Measurements from ENCODE around the gene PIM1. TPM values are rescaled to one million over a fixed set of nuclear protein-coding genes. Genes with fewer than 3 reads are reported as not detected.

The PIM1 gene
- total and polyA plus RNA-seq, 9 of the 15 experiments (the other 6 are each of a cell fraction or from before 2014, with no cell fraction given), result 19.0 to 789 (median 212) TPM

DNA sequence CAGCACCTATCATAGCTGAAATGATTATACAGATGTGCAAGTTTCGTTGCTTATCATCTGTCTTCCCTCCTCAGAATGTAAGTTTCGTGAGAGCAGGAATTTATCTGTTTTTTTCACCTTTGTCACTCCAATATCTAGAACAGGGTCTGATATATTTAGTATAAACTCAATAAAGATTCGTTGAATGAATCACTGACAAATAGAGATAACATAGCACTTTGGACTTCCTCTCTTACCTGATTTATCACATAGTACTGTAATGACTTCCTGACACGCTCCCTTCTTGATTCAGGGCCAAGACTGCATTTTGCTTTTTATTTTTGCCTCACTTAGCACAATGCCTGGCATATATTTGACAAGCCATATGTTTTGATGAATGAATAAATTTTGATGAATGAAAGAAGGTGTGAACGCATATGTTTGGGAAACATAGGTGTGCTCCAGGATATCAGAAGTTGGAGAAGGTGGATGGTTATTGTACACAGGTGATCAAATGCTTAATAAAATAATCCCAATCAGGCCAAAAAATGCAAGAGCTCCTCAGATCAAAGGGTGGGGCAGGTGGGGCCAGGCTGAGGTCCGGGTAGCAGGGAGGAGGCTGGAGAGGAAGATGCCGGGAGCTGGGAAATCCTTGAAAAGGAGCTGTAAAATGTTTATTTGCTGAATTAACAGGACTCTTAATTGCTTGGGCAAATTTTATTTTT, 33.0 kb downstream of the PIM1 start:
- H3K4me3 ChIP-seq, result no peak overlapping the region
- CTCF ChIA-PET (ENCODE audit: low intra/inter-chr PET ratio), result no interaction called here
- H3K27ac ChIP-seq (ENCODE audit: extremely low read depth, low read depth, low read length), result no peak overlapping the region
- H2AFZ ChIP-seq (ENCODE audit: low read depth, low read length), result no peak overlapping the region; the same call in 1 of the 2 replicates
- FAIRE-seq, result peak; percentile 11
- BruUV-seq (replicated peaks), result no TSS peak
- in situ Hi-C loops (cut with MboI) (loop anchor here (10.0 kb wide), 1 partner anchor 148 kb away; no protein-coding TSS in a partner anchor), intact Hi-C loops (cut with micrococcal nuclease) (no loop called here)
- H3K4me1 ChIP-seq (replicated peaks in 1 of 2; ENCODE audit: control insufficient read depth in 2 of 2, insufficient read depth in 2 of 2, low read length in 2 of 2), result peaks cover 56 to 64% of the 10 kb centered on the region in 2 experiments
- H3K79me2 ChIP-seq (ENCODE audit: control insufficient read depth, insufficient read depth, low read length), result peaks cover 7% of the 10 kb centered on the region; the same call in 1 of the 3 replicates
- POLR2A ChIA-PET, result interaction anchor here (0.6 to 1.8 kb wide), 4 partner anchors 9 to 185 kb away, joined by 3 to 7 read pairs (median 4); no protein-coding TSS in a partner anchor
- no peaks in the 10 kb centered on the region for H3K27me3 ChIP-seq (ENCODE audit: control insufficient read depth in 2 of 2, insufficient read depth in 2 of 2, low read length in 2 of 2)
- H3K36me3 ChIP-seq (ENCODE audit: control insufficient read depth, insufficient read depth, low read length), result no peaks in the 10 kb centered on the region; the same call in 2 of the 3 replicates
- no peaks in the 10 kb centered on the region for H3K9me3 ChIP-seq (replicated peaks; ENCODE audit: control insufficient read depth, insufficient read depth, low read depth, low read length)
- DNase-seq (ENCODE audit: extremely low read depth in 1 of 4, low spot score in 3 of 4), result peak in 1 of 4 experiments; percentile 8
- ATAC-seq, result no peak
- 27% methylated on average over 6 of the region's 7 CpGs for WGBS (ENCODE audit: insufficient coverage, low coverage, missing lambda C conversion rate)
- H3K9me1 ChIP-seq (ENCODE audit: control insufficient read depth, insufficient read depth, low read length), result no peaks in the 10 kb centered on the region
- H4K20me1 ChIP-seq (replicated peaks; ENCODE audit: control insufficient read depth, insufficient read depth, low read length), result no peaks in the 10 kb centered on the region
- no peak overlapping the region for H3K9ac ChIP-seq (ENCODE audit: insufficient read depth in 1 of 2, low read depth in 2 of 2, low read length in 2 of 2)
- no peak overlapping the region for H3K4me2 ChIP-seq (ENCODE audit: insufficient read depth, low read length)
- TF ChIP-seq ZNF830 (CRISPR knock-in tag; IDR thresholded peaks at IDR 0.05), result no peak
- 0 out of 2 replicates have a peak, but pooled peaks have one; percentile 20 for TF ChIP-seq SMARCE1 (IDR thresholded peaks at IDR 0.05)
- no peak for TF ChIP-seq ARID2 (IDR thresholded peaks at IDR 0.05)
- no peak for TF ChIP-seq HIVEP1 (CRISPR knock-in tag; IDR thresholded peaks at IDR 0.05)
- TF ChIP-seq, protein P1, sequence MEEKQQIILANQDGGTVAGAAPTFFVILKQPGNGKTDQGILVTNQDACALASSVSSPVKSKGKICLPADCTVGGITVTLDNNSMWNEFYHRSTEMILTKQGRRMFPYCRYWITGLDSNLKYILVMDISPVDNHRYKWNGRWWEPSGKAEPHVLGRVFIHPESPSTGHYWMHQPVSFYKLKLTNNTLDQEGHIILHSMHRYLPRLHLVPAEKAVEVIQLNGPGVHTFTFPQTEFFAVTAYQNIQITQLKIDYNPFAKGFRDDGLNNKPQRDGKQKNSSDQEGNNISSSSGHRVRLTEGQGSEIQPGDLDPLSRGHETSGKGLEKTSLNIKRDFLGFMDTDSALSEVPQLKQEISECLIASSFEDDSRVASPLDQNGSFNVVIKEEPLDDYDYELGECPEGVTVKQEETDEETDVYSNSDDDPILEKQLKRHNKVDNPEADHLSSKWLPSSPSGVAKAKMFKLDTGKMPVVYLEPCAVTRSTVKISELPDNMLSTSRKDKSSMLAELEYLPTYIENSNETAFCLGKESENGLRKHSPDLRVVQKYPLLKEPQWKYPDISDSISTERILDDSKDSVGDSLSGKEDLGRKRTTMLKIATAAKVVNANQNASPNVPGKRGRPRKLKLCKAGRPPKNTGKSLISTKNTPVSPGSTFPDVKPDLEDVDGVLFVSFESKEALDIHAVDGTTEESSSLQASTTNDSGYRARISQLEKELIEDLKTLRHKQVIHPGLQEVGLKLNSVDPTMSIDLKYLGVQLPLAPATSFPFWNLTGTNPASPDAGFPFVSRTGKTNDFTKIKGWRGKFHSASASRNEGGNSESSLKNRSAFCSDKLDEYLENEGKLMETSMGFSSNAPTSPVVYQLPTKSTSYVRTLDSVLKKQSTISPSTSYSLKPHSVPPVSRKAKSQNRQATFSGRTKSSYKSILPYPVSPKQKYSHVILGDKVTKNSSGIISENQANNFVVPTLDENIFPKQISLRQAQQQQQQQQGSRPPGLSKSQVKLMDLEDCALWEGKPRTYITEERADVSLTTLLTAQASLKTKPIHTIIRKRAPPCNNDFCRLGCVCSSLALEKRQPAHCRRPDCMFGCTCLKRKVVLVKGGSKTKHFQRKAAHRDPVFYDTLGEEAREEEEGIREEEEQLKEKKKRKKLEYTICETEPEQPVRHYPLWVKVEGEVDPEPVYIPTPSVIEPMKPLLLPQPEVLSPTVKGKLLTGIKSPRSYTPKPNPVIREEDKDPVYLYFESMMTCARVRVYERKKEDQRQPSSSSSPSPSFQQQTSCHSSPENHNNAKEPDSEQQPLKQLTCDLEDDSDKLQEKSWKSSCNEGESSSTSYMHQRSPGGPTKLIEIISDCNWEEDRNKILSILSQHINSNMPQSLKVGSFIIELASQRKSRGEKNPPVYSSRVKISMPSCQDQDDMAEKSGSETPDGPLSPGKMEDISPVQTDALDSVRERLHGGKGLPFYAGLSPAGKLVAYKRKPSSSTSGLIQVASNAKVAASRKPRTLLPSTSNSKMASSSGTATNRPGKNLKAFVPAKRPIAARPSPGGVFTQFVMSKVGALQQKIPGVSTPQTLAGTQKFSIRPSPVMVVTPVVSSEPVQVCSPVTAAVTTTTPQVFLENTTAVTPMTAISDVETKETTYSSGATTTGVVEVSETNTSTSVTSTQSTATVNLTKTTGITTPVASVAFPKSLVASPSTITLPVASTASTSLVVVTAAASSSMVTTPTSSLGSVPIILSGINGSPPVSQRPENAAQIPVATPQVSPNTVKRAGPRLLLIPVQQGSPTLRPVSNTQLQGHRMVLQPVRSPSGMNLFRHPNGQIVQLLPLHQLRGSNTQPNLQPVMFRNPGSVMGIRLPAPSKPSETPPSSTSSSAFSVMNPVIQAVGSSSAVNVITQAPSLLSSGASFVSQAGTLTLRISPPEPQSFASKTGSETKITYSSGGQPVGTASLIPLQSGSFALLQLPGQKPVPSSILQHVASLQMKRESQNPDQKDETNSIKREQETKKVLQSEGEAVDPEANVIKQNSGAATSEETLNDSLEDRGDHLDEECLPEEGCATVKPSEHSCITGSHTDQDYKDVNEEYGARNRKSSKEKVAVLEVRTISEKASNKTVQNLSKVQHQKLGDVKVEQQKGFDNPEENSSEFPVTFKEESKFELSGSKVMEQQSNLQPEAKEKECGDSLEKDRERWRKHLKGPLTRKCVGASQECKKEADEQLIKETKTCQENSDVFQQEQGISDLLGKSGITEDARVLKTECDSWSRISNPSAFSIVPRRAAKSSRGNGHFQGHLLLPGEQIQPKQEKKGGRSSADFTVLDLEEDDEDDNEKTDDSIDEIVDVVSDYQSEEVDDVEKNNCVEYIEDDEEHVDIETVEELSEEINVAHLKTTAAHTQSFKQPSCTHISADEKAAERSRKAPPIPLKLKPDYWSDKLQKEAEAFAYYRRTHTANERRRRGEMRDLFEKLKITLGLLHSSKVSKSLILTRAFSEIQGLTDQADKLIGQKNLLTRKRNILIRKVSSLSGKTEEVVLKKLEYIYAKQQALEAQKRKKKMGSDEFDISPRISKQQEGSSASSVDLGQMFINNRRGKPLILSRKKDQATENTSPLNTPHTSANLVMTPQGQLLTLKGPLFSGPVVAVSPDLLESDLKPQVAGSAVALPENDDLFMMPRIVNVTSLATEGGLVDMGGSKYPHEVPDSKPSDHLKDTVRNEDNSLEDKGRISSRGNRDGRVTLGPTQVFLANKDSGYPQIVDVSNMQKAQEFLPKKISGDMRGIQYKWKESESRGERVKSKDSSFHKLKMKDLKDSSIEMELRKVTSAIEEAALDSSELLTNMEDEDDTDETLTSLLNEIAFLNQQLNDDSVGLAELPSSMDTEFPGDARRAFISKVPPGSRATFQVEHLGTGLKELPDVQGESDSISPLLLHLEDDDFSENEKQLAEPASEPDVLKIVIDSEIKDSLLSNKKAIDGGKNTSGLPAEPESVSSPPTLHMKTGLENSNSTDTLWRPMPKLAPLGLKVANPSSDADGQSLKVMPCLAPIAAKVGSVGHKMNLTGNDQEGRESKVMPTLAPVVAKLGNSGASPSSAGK (IDR thresholded peaks at IDR 0.05), result no peak
- TF ChIP-seq, protein P2, sequence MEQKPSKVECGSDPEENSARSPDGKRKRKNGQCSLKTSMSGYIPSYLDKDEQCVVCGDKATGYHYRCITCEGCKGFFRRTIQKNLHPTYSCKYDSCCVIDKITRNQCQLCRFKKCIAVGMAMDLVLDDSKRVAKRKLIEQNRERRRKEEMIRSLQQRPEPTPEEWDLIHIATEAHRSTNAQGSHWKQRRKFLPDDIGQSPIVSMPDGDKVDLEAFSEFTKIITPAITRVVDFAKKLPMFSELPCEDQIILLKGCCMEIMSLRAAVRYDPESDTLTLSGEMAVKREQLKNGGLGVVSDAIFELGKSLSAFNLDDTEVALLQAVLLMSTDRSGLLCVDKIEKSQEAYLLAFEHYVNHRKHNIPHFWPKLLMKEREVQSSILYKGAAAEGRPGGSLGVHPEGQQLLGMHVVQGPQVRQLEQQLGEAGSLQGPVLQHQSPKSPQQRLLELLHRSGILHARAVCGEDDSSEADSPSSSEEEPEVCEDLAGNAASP (IDR thresholded peaks at IDR 0.05), result no peak
- TF ChIP-seq ZNF561 (CRISPR knock-in tag; conservative IDR thresholded peaks at IDR 0.05), result no peak
- no peak for TF ChIP-seq POLR2AphosphoS5 (IDR thresholded peaks at IDR 0.05; ENCODE audit: control insufficient read depth, insufficient read depth, low read depth, low read length)
- no peak for TF ChIP-seq ZNF436 (CRISPR knock-in tag; IDR thresholded peaks at IDR 0.05)
